OCI-LY3 (cell line): ENCODE data around the gene ELK1.

Source experiments
- H2AFZ ChIP-seq: fragments of 200-600, 300-600 bp; shearing (Covaris generic); 2 replicates; pipeline ENCODE4 v1.6.0; 2014; ENCODE audit warnings: antibody characterized with exemption, low read depth, low read length
- H3K27ac ChIP-seq: fragments of 200-600, 300-600 bp; sonication (generic); 2 replicates; pipeline ENCODE4 v1.5.1; 2014; ENCODE audit warnings: mild to moderate bottlenecking, low read length, moderate library complexity, mixed read lengths
- H3K27me3 ChIP-seq: fragments of 200-600, 300-600 bp; sonication (generic); 2 replicates; pipeline ENCODE4 v1.6.1; 2014; ENCODE audit warnings: low read depth, low read length, mixed read lengths
- H3K36me3 ChIP-seq: fragments of 200-600, 300-600 bp; sonication (generic); replicated peaks from 2 replicates; pipeline ENCODE3; 2014; ENCODE audit warnings: low read depth, low read length, mixed read lengths
- H3K4me1 ChIP-seq: fragments of 300-600, 200-600 bp; sonication (generic); 2 replicates; pipeline ENCODE4 v1.6.1; 2014; ENCODE audit warnings: low read length, mixed read lengths
- H3K4me2 ChIP-seq: fragments of 200-600, 300-600 bp; sonication (generic); 2 replicates; pipeline ENCODE4 v1.6.1; 2014; ENCODE audit warnings: low read length, mixed read lengths
- H3K4me3 ChIP-seq: fragments of 300-600, 200-600 bp; sonication (generic); 2 replicates; pipeline ENCODE4 v1.5.1; 2014; ENCODE audit warnings: antibody characterized with exemption, mild to moderate bottlenecking, low read length, moderate library complexity
- H3K79me2 ChIP-seq: fragments of 300-600, 200-600 bp; shearing (Covaris generic); 2 replicates; pipeline ENCODE4 v1.6.1; 2014; ENCODE audit warnings: mild to moderate bottlenecking, low read length, mixed read lengths
- H3K9ac ChIP-seq: fragments of 300-600, 200-600 bp; shearing (Covaris generic); 2 replicates; pipeline ENCODE4 v1.6.0; 2014; ENCODE audit warnings: mild to moderate bottlenecking, low read length, moderate library complexity
- H3K9me3 ChIP-seq: fragments of 200-600, 300-600 bp; shearing (Covaris generic); 2 replicates; pipeline ENCODE4 v1.6.1; 2014; ENCODE audit warnings: low read length, mixed read lengths; ENCODE audit not compliant: insufficient read depth
- H4K20me1 ChIP-seq: fragments of 200-600, 300-600 bp; sonication (generic); 2 replicates; pipeline ENCODE4 v1.6.1; 2016; ENCODE audit warnings: low read length, mixed read lengths; ENCODE audit not compliant: insufficient read depth
- EZH2phosphoT487 ChIP-seq: fragments of 200-600 bp; shearing (Covaris generic); IDR thresholded peaks from 2 replicates; pipeline ENCODE4 v1.6.1; 2018; ENCODE audit warnings: antibody characterized with exemption, mixed run types, low read depth
- TF ChIP-seq, protein P1 (sequence below): fragments of 200-600, 300-600 bp; sonication (generic); IDR thresholded peaks from 2 replicates; pipeline ENCODE4 v1.5.1; 2014; ENCODE audit warnings: antibody characterized with exemption, low read length, low read depth

Gene ELK1

DNA sequence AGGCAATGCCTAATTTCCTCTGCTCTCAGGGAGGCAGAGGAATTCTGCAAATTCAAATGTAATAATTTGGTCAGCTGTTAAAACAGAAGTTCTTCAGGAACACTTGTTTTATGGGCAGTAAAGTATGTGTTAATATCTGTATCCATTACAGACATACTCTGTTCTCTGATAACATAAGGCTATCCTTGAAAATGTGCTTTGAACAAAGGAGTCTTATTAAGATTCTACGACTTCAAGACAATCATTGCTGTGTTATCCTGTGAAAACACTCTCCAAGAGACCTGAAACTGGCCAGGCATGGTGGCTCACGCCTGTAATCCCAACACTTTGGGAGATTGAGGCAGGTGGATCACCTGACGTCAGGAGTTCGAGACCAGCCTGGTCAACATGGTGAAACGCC lies 18.7 kb downstream of the ELK1 start:
- no peak overlapping the region for H2AFZ ChIP-seq
- H3K36me3 ChIP-seq: peaks cover 5% of the 10 kb centered on the region
- H3K27ac ChIP-seq: no peak overlapping the region
- H4K20me1 ChIP-seq: no peaks in the 10 kb centered on the region
- no peaks in the 10 kb centered on the region for H3K9me3 ChIP-seq
- TF ChIP-seq, protein P1, sequence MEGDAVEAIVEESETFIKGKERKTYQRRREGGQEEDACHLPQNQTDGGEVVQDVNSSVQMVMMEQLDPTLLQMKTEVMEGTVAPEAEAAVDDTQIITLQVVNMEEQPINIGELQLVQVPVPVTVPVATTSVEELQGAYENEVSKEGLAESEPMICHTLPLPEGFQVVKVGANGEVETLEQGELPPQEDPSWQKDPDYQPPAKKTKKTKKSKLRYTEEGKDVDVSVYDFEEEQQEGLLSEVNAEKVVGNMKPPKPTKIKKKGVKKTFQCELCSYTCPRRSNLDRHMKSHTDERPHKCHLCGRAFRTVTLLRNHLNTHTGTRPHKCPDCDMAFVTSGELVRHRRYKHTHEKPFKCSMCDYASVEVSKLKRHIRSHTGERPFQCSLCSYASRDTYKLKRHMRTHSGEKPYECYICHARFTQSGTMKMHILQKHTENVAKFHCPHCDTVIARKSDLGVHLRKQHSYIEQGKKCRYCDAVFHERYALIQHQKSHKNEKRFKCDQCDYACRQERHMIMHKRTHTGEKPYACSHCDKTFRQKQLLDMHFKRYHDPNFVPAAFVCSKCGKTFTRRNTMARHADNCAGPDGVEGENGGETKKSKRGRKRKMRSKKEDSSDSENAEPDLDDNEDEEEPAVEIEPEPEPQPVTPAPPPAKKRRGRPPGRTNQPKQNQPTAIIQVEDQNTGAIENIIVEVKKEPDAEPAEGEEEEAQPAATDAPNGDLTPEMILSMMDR: no peak
- TF ChIP-seq EZH2phosphoT487: no peak
- no peak overlapping the region for H3K4me3 ChIP-seq
- H3K9ac ChIP-seq: no peak overlapping the region
- no peaks in the 10 kb centered on the region for H3K27me3 ChIP-seq
- no peak overlapping the region for H3K4me2 ChIP-seq
- H3K79me2 ChIP-seq: no peaks in the 10 kb centered on the region
- H3K4me1 ChIP-seq: peaks cover 17% of the 10 kb centered on the region

DNA sequence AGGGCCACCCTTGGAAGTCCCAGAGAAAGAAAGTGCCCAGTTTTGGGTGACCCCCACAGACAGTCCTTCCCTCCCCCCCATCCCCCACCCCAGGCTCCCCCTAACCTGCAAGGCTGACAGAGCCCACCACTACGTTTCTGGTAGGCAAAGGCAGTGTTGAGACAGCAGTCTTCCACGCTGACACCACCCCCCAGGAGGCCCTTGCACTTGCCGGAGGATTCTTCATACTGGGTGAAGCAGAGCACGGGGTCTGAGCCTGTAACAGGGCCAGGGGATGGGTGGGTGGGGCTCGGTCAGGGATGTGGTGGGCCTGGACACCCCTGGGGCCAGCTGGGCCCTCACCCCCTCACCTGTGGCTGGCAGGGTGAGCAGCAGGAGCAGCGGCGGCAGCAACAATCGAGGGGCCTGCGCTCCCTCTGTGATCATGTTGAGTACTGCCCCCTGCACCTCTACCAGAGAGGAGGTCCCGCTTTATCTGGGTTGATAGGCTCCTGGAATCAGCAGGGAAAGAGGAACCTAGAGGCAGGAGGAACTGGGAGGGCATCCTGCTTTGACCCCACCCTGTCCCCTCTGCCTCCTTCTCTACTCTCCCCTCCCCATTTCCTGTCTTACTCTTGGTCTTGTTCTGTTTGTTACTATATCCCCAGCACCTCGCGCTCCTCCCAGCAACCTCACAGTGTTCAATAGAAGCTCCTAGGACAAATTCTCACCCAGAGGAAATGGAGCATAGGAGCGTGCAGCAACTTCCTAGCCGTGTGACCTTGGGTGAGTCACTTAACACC lies 20.8 kb downstream of the ELK1 start, which contains the start of gene CFP:
CFP (minus strand) TSS at position 512 of the 782 bp plus-strand sequence; CDS start at position 426, 86 bp downstream.
- H3K27me3 ChIP-seq: no peaks in the 10 kb centered on the region
- peaks cover 5% of the 10 kb centered on the region for H3K36me3 ChIP-seq
- H3K4me2 ChIP-seq: peak within 1 kb of the TSS; percentile 40
- no peak within 1 kb of the TSS for H3K9ac ChIP-seq
- H3K4me3 ChIP-seq: no peak within 1 kb of the TSS
- H3K27ac ChIP-seq: no peak within 1 kb of the TSS
- no peak for TF ChIP-seq EZH2phosphoT487
- TF ChIP-seq, protein P1: no peak
- H2AFZ ChIP-seq: no peak within 1 kb of the TSS
- no peaks in the 10 kb centered on the region for H3K79me2 ChIP-seq
- no peaks in the 10 kb centered on the region for H3K9me3 ChIP-seq
- no peaks in the 10 kb centered on the region for H4K20me1 ChIP-seq
- peaks cover 17% of the 10 kb centered on the region for H3K4me1 ChIP-seq

DNA sequence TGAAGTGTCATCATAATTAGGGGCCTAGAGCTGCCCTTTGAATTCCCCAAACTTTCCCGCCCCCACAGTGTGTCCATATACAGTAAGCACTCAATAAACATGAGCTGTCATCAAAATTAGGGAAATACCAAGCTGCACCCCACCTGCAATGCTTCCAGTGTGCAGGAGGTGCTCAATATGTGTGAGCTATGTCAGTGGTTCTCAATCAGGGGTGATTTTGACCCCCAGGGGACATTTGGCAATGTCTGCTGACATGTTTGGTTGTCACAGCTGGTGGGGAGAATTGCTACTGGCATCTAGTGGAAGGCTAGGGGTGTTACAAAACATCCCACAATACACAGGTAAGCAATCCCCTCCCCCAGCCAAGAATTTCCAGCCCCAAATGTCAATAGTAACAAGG lies 21.4 kb downstream of the ELK1 start:
- Histone ChIP-seq H2AFZ (no peak overlapping the region), H3K27ac (no peak overlapping the region), H3K9ac (no peak overlapping the region), H3K4me2 (no peak overlapping the region), H3K27me3 (no peaks in the 10 kb centered on the region), H3K4me3 (no peak overlapping the region), H3K36me3 (no peaks in the 10 kb centered on the region), H3K4me1 (peaks cover 17% of the 10 kb centered on the region), H3K9me3 (no peaks in the 10 kb centered on the region), H4K20me1 (no peaks in the 10 kb centered on the region), H3K79me2 (no peaks in the 10 kb centered on the region)
- TF ChIP-seq, protein P1: peak; percentile 25
- no peak for TF ChIP-seq EZH2phosphoT487

DNA sequence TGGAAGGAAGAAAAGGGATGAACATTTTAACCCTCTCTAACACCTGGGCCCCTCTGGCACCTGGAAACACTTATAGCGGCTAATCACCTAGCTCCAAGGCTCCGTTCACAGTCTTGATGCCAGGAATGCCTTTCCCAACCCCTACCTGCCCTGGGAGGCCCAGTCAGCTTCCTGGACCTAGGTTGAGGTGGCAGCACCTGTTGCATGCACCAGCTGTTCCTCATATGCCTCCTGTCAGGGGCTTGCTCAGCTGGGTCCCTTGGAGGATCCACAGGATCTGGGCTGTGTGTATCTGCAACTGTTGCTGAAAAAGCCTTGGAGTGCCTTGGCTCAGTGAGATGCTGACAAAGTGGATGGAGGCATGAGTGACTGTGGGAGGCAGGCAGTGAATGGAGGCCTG lies 25.0 kb downstream of the ELK1 start:
- H3K9me3 ChIP-seq: no peaks in the 10 kb centered on the region
- no peaks in the 10 kb centered on the region for H3K36me3 ChIP-seq
- peaks cover 8% of the 10 kb centered on the region for H3K4me1 ChIP-seq
- H3K27ac ChIP-seq: no peak overlapping the region
- no peak overlapping the region for H3K4me2 ChIP-seq
- TF ChIP-seq, protein P1: no peak
- TF ChIP-seq EZH2phosphoT487: no peak
- no peaks in the 10 kb centered on the region for H3K79me2 ChIP-seq
- H3K9ac ChIP-seq: no peak overlapping the region
- no peak overlapping the region for H3K4me3 ChIP-seq
- no peaks in the 10 kb centered on the region for H3K27me3 ChIP-seq
- H2AFZ ChIP-seq: no peak overlapping the region
- no peaks in the 10 kb centered on the region for H4K20me1 ChIP-seq
